Heart right ventricle (tissue), 16 donors: ENCODE results near the gene MPHOSPH9. TPM values are rescaled to one million over a fixed set of nuclear protein-coding genes. Genes with fewer than 3 reads are reported as not detected.

Experiments
- ATAC-seq, 8 donors: fragments of 200-7000 bp; cut with Tn5 transposase; one replicate each; pipeline ENCODE4 v1.9.1; 2020; ENCODE audit warnings: mild to moderate bottlenecking in 8 of 8, moderate library complexity in 8 of 8, moderate number of reproducible peaks in 1 of 8
- DNase-seq, 2 donors: peaks; one replicate each; pipeline ENCODE4 v3.0.0-alpha.2; 2020
- H3K27ac ChIP-seq, 10 donors: fragments of 200-600 bp; sonication (generic) in 2 of 10; one replicate each; pipeline versions ENCODE4 v1.5.0 to v1.8.0; 2020 to 2022; ENCODE audit warnings: mild to moderate bottlenecking in 3 of 10
- H3K27me3 ChIP-seq, 7 donors: fragments of 200-600 bp; one replicate each; pipeline ENCODE4 v1.8.0; 2021 to 2022; ENCODE audit warnings: mild to moderate bottlenecking in 2 of 7
- H3K36me3 ChIP-seq, 9 donors: fragments of 200-600 bp; sonication (generic) in 1 of 9; one replicate each; pipeline versions ENCODE4 v1.5.0 to v1.8.0; 2020 to 2022; ENCODE audit warnings: mild to moderate bottlenecking in 2 of 9
- H3K4me1 ChIP-seq, 9 donors: fragments of 200-600 bp; sonication (generic) in 1 of 9; one replicate each; pipeline versions ENCODE4 v1.5.0 to v1.8.0; 2020 to 2022; ENCODE audit warnings: mild to moderate bottlenecking in 4 of 9
- H3K4me3 ChIP-seq, 10 donors: fragments of 200-600 bp; sonication (generic) in 2 of 10; one replicate each; pipeline versions ENCODE4 v1.5.0 to v1.8.0; 2020 to 2022; ENCODE audit warnings: mild to moderate bottlenecking in 7 of 10, moderate library complexity in 2 of 10
- H3K9me3 ChIP-seq, 11 donors: fragments of 200-600 bp in 10 of 11; sonication (generic) in 2 of 11; one replicate each; pipeline versions ENCODE4 v1.5.0 to v1.8.0; 2013 to 2022; ENCODE audit warnings: mild to moderate bottlenecking in 2 of 11, control low read depth in 1 of 11, moderate library complexity in 1 of 11
- CTCF ChIP-seq, 9 donors: fragments of 200-600 bp; sonication (generic) in 2 of 9; IDR thresholded peaks; one replicate each; pipeline versions ENCODE4 v1.5.0 to v1.8.0; 2021 to 2022; ENCODE audit warnings: antibody characterized with exemption in 9 of 9, mild to moderate bottlenecking in 5 of 9, moderate library complexity in 1 of 9
- WGBS, 2 donors: extraction: QIAGEN DNeasy Blood & Tissue Kit; methylation state at CpG; one replicate each; pipeline ENCODE4 v1.1.7; 2013; ENCODE audit warnings: inconsistent platforms in 1 of 2; 5-methylcytosine and 5-hydroxymethylcytosine counted together
- intact Hi-C, 10 donors: fragments of 100-400 bp; cut with DNase I; formaldehyde crosslinking; loops; one replicate each; pipeline versions ENCODE4 v1.11.1 to v1.14.2; 2022
- polyA plus RNA-seq, 2 donors: library from polyadenylated mRNA; stranded (reverse); fragments of 200-250 nt; gene quantifications; one replicate each; pipeline ENCODE4 v1.2.3, GENCODE V29; 2013
- total RNA-seq, 10 donors: library from RNA; stranded (reverse); fragmentation: NEBNext Ultra II Directional in 3 of 10; extraction: Animal tissue kit (Norgen Biotek cat#: 25700) in 3 of 10; gene quantifications; one replicate each; pipeline versions ENCODE4 v1.2.1 to v1.2.4, GENCODE V29; 2021 to 2023
- donor health status: Arrhythmogenic right ventricular cardiomyopathy.
- donor health status: ischemic (EF 13 %, LVEDD 7.1; RV severe dilation, severe dysfunction).
- donor health status: healthy with polysubstance abuse.
- donor health status: DM: no; HTN: yes; CAD: no.
- donor health status: DM: no; HTN: no; CAD: no.
- donor health status: ischemic (EF 25% LVEDD 6.9; RV normal size, moderate dysfunction).
- donor health status: ischemic (EF 25% LVEDD 5.7; RV mildly dilated, moderate dysfunction).
- donor health status: healthy.
- donor health status: DM: yes; HTN: yes; CAD: no.
- donor health status: Ischemic cardiomyopathy.
- donor health status: ischemic (EF 35%, LVEDD 5.7; RV mildly dilated, moderate dysfunction).
- donor health status: nonischemic (EF 11% LVEDD 7.7; RV severe dilation, severe dysfunction).
- donor health status: DM: yes; HTN: yes; CAD: no.
- donor health status: PGD.
- donor health status: ischemic (EF 29% LVEDD 5.4; RV normal size, mild dysfunction).
- donor health status: nonischemic (EF 23%, LVEDD 6.1; RV moderate dilation, normal function).

MPHOSPH9 gene
- total and polyA plus RNA-seq, 12 donors = 4.1 to 33.6 (median 25.7) TPM

GRCh38 chr12:123171967-123172366 is 61.0 kb downstream of the MPHOSPH9 start:
- ATAC-seq (no peak), DNase-seq (no peak)
- peaks cover 0 to 73% (median 4%) of the 10 kb centered on the region in 9 donors for H3K36me3 ChIP-seq
- no peaks in the 10 kb centered on the region for H3K9me3 ChIP-seq
- no peaks in the 10 kb centered on the region for H3K4me1 ChIP-seq
- H3K27ac ChIP-seq = no peak overlapping the region
- no peak for TF ChIP-seq CTCF (IDR thresholded peaks at IDR 0.05)
- 69 to 93% methylated on average over 5 of the region's 5 CpGs for WGBS, 2 donors
- intact Hi-C loops = no loop called here
- no peaks in the 10 kb centered on the region for H3K27me3 ChIP-seq
- no peak overlapping the region for H3K4me3 ChIP-seq

- no peak overlapping the region for H3K4me3 ChIP-seq
- H3K9me3 ChIP-seq = no peaks in the 10 kb centered on the region
- TF ChIP-seq CTCF (IDR thresholded peaks at IDR 0.05) = no peak
- no peak for ATAC-seq
- H3K27ac ChIP-seq = no peak overlapping the region
- DNase-seq = no peak
- peaks cover 0 to 74% (median 13%) of the 10 kb centered on the region in 9 donors for H3K36me3 ChIP-seq
- no peaks in the 10 kb centered on the region for H3K27me3 ChIP-seq
- intact Hi-C loops = no loop called here
- WGBS, 2 donors = 47 to 71% methylated on average over 2 of the region's 2 CpGs
- no peaks in the 10 kb centered on the region for H3K4me1 ChIP-seq
These were observed 65.6 kb downstream of the MPHOSPH9 start for GRCh38 chr12:123167329-123167728.

- peaks cover 0 to 76% (median 13%) of the 10 kb centered on the region in 9 donors for H3K36me3 ChIP-seq
- 82 to 91% methylated on average over 4 of the region's 4 CpGs for WGBS, 2 donors
- intact Hi-C loops = no loop called here
These were observed 67.4 kb downstream of the MPHOSPH9 start for GRCh38 chr12:123165537-123165936.

DNA sequence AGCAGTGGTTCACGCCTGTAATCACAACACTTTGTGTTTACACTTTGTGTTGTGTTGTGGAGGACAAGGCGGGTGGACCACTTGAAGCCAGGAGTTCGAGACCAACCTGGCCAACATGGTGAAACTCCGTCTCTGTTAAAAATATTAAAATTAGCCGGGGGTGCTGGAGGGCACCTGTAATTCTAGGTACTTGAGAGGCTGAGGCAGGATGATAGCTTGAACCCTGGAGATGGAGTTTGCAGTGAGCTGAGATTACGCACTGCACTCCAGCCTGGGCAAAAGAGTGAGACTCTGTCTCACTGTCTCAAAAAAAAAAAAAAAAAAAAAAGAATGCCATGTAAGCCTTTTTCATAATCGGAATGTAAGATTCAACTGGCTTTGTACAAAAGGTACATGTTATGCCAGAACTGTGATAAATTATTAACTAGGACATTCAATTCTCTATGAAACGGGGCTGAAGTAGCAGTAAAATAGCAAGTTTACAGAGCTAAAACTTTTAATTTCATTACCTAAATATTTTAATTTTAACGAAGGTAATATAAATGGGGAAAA is 68.2 kb downstream of the MPHOSPH9 start:
- Histone ChIP-seq H3K36me3 (peaks cover 0 to 78% (median 13%) of the 10 kb centered on the region in 9 donors), H3K27ac (no peak overlapping the region), H3K4me3 (no peak overlapping the region), H3K9me3 (no peaks in the 10 kb centered on the region), H3K27me3 (no peaks in the 10 kb centered on the region), H3K4me1 (peaks cover 0 to 4% (median 0%) of the 10 kb centered on the region in 9 donors)
- intact Hi-C loops = no loop called here
- DNase-seq (no peak), ATAC-seq (no peak)
- TF ChIP-seq CTCF (IDR thresholded peaks at IDR 0.05) = no peak
- 93 to 98% methylated on average over 9 of the region's 9 CpGs for WGBS, 2 donors

More at GRCh38 chr12:123165537-123165936, 67.4 kb downstream of the MPHOSPH9 start:
- ATAC-seq (no peak), DNase-seq (no peak)
- H3K4me1 ChIP-seq = peaks cover 0 to 4% (median 0%) of the 10 kb centered on the region in 9 donors
- H3K4me3 ChIP-seq = no peak overlapping the region
- H3K27ac ChIP-seq = no peak overlapping the region
- no peak for TF ChIP-seq CTCF (IDR thresholded peaks at IDR 0.05)
- no peaks in the 10 kb centered on the region for H3K27me3 ChIP-seq
- no peaks in the 10 kb centered on the region for H3K9me3 ChIP-seq
